Prostate gland (tissue), 2 donors: ENCODE measurements around the gene ATP8B3.

Source experiments
- POLR2A ChIP-seq: fragments of 450-650 bp; IDR thresholded peaks from one replicate; pipeline ENCODE4 v1.6.1; 2016; ENCODE audit warnings: antibody characterized with exemption, mild to moderate bottlenecking
- POLR2AphosphoS5 ChIP-seq: sonication (generic); formaldehyde crosslinking; IDR thresholded peaks from one replicate; pipeline ENCODE4 v1.6.1; 2017; ENCODE audit warnings: antibody characterized with exemption
- TF ChIP-seq, protein P1 (sequence below), 4 experiments: fragments of 200-600 bp in 2 of 4; fragments of 450-650 bp in 2 of 4; sonication (generic) in 2 of 4; IDR thresholded peaks; 1 replicate in 3 of 4; 2 replicates in 1 of 4; pipeline ENCODE4 v1.5.1; 2016 to 2019; ENCODE audit warnings: antibody characterized with exemption in 4 of 4, mild to moderate bottlenecking in 2 of 4, moderate library complexity in 2 of 4

DNA sequence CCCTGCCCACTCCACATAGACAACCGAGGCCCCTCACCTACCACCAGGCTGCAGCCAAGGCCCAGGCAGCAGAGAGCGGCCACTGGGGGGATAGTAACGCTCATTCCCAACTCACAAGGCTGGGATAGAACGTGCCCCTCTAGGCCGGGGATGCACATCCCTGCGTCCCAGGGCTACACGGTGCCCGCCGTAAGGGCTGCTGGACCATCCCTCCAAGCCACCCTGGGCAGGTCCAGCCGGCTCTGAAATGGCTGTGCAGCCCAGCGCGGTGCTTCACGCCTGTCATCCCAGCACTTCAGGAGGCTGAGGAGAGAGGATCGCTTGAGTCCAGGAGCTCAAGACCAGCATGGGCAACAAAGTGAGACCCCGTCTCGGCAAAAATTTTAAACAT is 33.0 kb upstream of the ATP8B3 start:
- TF ChIP-seq, protein P1, sequence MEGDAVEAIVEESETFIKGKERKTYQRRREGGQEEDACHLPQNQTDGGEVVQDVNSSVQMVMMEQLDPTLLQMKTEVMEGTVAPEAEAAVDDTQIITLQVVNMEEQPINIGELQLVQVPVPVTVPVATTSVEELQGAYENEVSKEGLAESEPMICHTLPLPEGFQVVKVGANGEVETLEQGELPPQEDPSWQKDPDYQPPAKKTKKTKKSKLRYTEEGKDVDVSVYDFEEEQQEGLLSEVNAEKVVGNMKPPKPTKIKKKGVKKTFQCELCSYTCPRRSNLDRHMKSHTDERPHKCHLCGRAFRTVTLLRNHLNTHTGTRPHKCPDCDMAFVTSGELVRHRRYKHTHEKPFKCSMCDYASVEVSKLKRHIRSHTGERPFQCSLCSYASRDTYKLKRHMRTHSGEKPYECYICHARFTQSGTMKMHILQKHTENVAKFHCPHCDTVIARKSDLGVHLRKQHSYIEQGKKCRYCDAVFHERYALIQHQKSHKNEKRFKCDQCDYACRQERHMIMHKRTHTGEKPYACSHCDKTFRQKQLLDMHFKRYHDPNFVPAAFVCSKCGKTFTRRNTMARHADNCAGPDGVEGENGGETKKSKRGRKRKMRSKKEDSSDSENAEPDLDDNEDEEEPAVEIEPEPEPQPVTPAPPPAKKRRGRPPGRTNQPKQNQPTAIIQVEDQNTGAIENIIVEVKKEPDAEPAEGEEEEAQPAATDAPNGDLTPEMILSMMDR (IDR thresholded peaks at IDR 0.05), result no peak
- TF ChIP-seq POLR2A, result no peak
- no peak for TF ChIP-seq POLR2AphosphoS5
